Esophagus mucosa (tissue), 1 donor: Measurements from ENCODE around the gene PRMT7. TPM values are rescaled to one million over a fixed set of nuclear protein-coding genes. Genes with fewer than 3 reads are reported as not detected.

Experiments used
- ATAC-seq: fragments of 200-7000 bp; cut with Tn5 transposase; one replicate; pipeline ENCODE4 v1.9.1; 2020
- total RNA-seq: library from RNA; stranded (reverse); gene quantifications from one replicate; pipeline ENCODE4 v1.2.4, GENCODE V29; 2023
- donor health status: DM: yes; HTN: yes; CAD: no.

PRMT7 gene
- total RNA-seq, 1 donor from 2014 or later = 14.8 TPM

- no peak for ATAC-seq
Measured at GRCh38 chr16:68399456-68399855, 88.6 kb downstream of the PRMT7 start.

GRCh38 chr16:68400083-68400923, 89.5 kb downstream of the PRMT7 start:
- no peak for ATAC-seq

DNA sequence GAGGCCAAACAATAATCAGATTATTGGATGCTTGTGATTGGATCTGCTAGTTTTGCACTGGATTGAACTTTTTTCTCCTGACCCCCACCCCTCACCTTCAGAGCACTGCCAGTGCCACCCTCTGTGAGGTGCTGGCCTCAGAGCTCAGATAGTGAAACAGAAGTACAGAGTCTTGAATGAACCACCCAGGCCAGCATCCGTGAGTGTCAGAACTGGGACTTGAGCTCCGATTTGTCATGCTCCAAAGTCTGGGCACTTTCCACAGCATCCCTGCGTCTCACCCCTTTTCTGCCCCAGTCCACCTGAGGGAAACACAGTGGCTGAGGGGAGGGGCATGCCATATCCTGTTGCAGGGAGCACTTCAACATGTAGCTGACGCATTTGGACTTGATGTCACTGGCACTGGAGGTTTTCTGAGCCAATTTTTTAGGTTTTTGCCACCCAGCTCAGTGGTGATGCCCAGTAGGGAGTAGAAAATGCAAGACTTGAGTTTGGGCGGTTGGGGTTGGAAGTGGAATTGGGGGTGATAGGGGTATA, 90.2 kb downstream of the PRMT7 start:
- ATAC-seq = no peak

DNA sequence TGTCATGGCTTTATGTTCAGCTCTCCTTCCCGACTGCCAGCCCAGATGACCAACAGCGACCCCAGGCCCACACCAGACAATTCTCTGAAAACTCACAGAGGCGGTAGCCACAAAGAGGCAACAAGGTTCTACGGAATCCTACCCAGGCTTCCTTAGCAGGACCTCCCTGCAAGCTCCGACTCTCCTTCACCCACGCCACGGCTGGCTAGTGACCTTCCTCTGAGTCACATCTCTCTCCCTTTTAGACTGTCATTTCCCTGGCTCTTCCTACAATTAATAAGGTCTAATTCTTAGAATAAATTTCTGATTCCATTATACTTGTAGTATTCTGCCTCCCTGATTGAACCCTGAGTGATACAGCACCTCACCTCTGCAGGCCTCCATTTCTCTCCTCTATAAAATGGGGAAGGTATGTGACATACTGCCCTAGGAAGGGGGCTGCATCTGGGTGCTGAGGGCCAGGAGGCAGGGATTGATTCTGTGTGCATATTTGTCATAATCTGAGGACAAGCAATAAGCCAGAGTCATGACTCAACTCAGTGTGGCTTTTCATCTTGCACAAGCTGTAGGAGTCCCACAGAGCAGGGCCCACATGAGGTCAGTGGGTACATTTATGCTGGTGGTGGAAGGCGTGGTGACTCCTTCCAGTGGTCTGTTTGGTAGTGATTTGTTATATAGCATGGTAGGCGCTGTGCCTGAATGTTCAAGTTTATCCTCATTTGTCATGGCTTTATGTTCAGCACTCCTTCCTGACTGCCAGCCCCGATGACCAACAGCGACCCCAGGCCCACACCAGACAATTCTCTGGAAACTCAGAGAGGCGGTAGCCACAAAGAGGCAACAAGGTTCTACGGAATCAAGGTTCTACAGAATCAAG, 91.3 kb downstream of the PRMT7 start:
- ATAC-seq = no peak

DNA sequence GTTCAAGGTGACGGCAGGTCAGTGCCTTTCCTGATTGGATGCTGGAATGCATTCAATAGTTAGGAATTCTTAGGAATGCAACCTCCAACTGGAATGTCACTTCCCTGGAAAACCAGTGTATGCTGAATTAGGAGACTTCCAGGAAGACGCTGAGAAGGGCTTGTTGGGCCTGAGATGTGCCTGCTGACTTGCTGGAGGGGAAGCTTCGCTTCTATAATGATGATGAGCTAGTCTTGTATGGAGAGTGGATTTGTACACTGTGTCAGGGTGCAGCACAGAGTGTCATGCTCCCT, 91.9 kb downstream of the PRMT7 start:
- ATAC-seq = no peak

DNA sequence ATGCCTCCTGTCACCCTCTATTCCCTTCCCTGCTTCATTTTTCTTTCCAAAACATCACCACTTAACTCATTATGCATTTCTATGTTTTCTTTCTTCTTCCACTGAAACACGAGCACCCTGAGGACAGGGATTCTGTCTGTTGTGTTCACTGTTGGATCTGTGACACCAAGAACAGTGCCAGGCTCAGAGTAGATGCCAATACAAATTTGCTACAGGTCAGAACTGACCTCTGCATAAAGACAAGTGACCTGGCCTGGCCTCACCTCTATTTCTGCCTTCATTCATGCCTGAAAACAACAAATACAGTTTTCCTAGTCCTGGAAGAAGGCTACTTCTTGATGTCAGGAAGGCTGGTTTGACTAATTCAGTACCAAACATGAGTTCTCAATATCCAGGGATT, 92.4 kb downstream of the PRMT7 start:
- ATAC-seq = no peak

- no peak for ATAC-seq
Measured at GRCh38 chr16:68403704-68404103, 92.9 kb downstream of the PRMT7 start.

DNA sequence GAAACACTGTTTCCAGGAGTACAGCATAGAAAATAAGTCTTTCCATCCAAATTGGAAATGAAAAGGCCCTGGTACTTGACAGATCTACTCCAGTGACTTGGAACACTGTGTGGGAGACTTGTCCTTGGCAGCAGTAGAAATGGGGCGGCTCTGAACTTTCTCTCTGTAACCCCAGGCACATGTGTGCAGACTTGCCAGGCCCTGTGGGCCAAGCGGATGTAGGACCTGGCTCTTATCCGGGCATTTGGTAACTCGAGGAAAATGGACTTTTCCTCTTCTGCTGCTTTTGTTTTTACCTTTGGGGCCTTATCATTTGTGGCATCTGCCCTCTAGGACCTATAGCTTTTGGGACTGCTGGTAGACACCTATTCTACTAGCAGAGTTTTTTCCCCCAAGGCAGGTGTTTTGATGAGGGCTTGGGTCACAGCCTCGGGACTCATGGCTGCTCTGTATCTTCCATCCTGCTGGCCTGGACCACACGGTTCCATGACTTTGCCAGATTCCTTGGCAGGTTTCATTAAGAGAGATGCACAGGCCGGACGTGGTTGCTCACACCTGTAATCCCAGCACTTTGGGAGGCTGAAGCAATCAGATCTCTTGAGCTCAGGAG, 94.0 kb downstream of the PRMT7 start:
- no peak for ATAC-seq

DNA sequence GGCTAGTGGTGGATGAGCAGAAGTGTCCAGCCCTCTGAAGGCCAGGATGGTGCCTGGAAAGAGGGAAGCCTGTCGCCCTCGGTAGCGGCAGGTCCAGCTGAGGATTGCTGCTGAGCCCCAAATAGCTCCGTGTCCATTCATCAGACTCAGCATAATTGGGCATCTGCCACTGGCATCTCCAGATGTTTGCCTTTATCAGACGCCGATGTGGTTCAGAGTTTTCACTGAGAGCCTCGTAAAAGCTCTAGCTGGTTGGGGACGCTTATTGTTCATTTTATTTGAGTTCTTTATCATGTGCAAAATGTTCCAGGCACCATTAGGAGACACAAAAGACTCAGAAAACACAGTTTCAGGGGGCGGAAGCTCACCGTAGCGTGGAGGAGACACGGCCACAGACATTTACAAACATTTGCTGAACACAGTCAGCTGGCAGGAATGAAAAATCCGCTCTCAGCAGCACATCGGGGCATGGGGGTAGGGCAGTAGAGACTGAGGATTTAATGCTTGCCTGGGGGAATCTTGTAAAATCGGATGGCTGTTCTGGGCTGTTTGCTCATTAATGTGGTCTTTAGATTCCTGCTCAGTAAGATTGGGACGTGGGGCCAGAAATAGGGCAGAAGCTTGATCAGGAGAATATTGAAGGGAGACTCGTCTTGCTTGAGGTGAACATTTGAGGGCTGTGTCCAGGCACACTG, 95.8 kb downstream of the PRMT7 start:
- no peak for ATAC-seq

Other genes with a start within 250 kb of the PRMT7 start
- gene NFATC3, start 225.6 kb upstream of the PRMT7 start, total RNA-seq = 17.6 TPM
- gene ESRP2, start 74.9 kb upstream of the PRMT7 start, total RNA-seq = 82.1 TPM
- 4.8 TPM for gene PLA2G15, start 65.6 kb upstream of the PRMT7 start, total RNA-seq
- 4.7 TPM for gene SLC7A6, start 46.5 kb upstream of the PRMT7 start, total RNA-seq
- gene SLC7A6OS, start 73 bp upstream of the PRMT7 start, total RNA-seq = 8.1 TPM
- 0.52 TPM for gene SMPD3, start 137.5 kb downstream of the PRMT7 start, total RNA-seq
- gene ZFP90, start 228.3 kb downstream of the PRMT7 start, total RNA-seq = 12.0 TPM